Activated CD4-positive, alpha-beta T cell treated with anti-CD3 and anti-CD28 coated beads, Interleukin-10, Interleukin-2, amounts not matched to agents 100 ng/mL and 50 ng/mL, durations not matched to agents 16 hours and 8 hours (primary cell): ENCODE measurements around the gene HTR6.

Experiments
- DNase-seq: peaks from one replicate; pipeline ENCODE4 v3.0.0-alpha.2; 2020

HTR6 gene

DNA sequence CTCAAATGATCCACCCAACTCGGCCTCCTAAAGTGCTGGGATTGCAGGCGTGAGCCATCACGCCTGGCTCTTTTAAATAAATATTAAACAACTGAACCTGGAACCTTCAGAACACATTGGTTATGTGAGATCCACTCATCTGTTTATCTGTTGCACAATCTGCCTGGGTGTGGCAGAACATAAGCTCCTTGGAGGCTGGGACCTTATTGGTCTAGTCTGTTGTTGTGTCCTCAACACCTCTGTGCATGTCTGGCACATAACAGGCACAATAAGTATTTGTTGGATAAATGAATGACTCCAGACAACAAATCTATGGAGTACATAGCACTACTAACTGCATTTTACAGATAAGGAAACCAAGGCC lies 24.7 kb upstream of the HTR6 start:
- DNase-seq = no peak

DNA sequence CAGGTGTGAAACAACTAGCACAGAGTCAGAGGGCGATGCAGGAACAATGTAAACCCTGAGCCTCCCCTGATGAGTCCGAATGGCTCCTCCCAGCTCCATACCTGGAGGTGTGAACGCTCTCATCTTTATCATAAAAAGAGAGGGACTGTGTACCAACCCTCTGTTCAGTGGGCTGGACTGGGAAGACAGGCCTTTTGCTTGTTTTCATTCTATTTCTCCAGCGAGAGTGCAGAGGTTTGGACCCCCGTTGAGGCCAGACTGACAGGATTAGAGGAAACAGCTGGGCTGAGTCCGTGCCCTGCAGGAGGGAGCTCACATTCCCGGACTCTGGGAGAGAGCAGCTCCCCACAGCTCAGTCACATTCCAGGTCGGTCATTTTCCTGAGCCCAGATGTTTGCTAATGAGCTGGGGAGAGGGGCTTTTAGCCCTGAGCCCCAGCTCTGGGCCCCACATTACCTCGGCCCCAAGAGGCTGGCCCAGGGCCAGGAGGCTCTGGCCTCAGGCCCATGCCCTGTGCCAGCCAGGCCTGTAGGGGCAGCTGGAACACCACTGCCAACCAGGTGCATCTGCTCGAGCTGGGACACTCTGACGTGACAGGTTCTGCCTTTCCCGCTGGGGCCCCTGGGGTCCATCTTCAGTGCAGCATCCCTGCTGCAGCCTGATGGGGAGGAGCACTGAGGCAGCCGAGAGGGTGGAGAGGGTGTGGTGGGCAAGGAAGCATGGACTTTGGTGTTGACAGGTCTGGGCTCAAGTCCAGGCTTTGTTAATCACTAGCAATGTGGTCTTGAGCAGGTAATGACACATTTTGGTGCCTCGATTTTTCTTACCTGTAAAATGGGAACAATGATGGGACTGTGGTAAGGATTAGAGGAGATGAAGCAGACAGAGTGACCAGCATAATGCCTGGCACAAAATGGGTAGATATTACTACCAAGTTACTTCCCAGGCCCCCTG lies 24.0 kb upstream of the HTR6 start:
- DNase-seq = no peak

DNA sequence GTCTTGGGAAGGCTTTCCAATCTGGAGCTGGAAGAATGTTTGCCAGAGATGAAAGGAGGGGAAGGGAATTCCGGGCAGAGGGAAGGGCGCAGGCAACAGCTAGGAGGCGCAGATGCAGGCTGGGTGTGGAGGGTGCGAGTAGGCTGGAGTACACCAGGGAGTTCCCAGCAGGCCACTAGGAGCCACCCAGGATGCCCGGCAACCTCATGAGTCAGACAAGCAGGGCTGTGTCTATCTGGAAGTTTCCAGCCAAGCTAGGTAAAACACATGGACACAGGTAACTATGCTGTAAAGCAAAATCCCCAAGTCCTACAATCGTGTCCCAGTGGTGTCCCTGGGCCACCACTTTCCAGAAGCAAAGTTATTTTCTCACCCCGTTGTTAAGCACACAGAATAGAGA lies 21.6 kb upstream of the HTR6 start:
- DNase-seq = no peak

DNA sequence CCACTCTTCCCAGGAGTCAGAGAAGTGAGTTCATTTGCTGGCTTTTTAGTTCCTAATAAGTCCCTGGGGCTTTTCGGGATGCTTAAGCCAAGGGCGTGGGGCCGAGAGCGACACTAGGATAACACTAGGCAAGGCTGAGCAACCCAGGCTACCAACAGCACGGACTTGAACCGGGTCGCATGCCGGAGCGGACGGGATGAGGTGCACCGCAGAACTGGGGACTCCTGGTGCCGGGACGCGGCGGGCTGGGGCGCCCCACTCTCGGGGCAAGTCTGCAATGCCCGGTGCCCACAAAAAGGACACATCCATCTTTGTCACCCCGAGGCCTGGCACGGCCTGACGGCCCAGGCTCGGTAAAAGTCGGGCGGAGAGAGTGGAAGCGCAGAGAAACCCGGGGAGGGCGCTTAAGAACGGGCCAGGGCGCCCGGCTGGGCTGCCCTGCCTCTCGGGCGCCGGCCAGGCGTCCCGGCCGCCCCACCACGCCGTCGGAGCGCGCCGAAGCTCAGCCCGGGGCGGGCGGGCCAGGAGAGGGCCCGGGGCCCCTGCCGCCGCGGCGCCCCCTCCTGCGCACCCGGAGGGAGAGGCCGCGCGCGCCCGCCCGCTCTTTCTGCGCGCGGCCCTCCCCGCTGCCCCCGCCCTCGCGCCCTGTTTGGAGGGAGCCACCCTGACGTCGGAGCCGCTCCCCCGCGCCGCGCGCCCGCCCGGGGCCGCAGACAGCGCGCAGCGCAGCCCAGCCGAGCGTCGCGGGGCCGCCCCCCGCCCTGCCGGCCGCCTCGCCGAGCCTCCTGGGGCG lies 20.9 kb upstream of the HTR6 start, which contains the start of gene NBL1:
Gene NBL1 (plus strand): TSS at position 710 of the 793 bp plus-strand sequence. CDS start 10,720 bp downstream, outside the sequence.
- peak; percentile 65 for DNase-seq

DNA sequence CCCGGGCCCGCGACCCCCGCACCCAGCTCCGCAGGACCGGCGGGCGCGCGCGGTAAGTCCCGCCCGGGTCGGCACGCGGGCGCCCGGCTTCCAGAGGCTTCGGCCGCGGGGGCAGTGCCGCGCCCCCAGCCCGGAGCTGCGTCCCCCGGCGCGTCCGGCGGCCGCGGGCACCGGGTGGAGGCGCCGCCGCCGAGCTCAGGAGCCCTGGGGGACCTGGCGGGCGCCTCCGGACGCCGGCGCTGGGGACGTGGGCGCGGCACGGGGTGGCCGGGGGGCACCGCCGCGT lies 20.3 kb upstream of the HTR6 start:
- DNase-seq = no peak

DNA sequence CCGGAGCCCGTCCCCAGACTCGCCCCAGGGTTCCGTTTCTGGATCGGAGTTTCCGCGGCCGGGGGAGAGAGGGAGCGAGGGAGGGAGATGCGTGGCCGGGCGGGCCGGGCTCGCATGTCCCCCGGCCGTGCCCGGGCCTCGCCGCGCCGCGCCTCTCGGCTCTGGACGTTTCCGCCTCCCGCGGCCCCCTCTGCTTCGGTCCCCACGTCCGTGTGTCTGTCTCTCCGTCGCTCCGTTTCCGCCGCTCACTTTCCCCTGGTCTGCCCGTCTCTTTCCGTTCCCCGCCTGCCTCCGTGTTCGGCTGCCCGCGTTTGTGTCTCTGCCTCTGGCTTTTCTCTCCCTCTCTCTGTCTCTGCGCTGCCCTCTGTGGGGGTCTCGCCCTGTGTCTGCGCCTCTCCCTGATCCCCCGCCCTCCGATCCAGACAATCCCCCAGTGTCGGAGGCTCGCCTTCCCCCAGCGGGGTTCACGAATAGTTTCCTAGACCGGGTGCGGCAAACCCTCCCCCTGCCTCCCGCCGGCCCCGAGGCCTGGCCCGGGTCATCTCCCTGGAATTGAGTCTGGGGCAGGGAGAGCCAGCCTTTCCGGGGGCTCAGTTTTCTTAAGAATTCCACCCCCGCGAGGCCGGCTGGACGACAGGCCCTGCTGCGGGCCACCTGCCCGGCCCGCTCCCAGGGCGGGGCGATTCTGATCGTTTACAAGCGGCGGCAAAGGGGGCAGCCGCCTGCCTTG lies 19.8 kb upstream of the HTR6 start:
- peak; percentile 55 for DNase-seq

DNA sequence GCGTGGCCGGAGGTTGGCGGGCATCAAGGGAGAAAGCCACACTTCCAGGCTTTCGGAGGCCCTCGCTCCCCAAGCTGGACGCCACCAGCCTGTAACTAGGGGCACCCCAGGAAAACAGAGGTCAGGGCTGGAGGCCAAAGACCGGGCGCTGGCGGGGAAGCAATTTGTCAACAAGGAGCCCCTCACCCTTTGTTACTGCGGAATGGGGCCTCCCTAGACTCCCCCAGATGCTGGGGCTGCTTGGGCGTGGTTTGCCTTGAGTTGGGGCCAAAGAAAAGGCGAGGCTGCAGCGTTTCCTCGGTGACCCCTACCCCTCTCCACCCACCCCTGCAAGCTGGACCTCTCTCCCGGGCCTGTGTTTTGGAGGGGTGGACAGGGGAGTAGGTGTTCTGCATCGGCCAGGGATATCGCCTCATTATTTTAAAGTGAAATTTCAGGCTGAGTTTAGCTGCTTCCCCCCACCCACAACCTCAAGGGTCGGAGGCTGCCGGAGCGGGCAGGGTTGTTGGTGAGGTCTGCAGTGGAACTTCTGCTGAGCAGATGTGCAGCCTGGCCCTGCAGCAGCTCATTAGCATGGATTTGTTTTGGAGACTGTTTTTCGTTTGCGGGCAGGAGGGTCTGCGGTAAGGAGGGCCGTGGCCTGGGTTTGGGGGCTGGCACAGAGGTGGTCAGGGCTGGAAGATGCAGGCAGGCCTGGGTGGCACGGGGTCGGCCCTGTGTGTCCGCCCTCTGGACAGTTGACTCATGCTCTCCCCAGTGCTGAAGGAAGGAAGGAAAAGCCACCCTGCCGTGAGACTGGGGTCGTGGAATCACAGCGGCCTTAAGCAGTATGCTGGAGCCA lies 19.0 kb upstream of the HTR6 start:
- DNase-seq = no peak

DNA sequence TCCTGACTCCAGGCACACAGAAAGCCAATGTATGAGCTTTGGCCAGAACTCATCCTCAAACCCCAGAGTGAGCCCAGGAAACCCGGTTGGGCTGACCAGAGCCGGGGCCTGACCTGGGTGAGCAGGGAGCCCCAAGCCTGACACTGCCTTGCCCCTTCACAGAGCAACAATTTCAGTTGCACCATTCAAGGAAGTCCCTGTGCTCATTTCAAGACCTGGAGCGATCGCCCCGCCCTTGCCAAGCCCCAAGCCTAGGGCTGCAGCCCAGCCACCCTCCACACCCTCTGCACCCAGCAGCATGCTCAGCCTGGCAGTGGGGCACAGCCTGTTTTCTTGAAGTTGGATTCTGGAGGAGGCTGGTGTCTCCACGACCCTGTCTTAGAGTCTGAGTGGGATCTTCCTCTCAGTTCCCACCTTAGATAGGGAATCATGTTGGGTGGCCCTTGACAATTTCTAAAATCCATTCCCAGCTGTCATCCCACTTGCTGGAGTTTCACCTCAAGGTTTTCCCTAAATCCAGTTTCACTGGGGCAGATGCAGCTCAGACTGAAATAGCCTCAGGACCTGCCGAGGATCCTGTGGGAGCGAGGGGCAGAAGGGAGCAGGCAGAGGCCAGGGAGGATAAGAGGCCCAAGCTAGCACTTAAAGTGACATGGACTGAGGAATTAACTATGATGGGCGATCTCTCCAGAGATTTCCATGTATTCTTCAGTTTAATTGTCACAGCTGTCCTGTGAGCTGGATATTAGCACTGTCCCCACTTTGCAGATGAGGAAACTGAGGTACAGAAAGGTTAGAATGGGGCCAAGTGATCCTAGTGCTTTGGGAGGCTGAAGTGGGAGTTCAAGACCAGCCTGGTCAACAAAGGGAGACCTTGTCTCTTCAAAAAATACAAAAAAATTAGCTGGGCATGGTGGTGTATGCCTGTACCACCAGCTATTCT lies 18.0 kb upstream of the HTR6 start:
- peak; percentile 55 for DNase-seq

DNA sequence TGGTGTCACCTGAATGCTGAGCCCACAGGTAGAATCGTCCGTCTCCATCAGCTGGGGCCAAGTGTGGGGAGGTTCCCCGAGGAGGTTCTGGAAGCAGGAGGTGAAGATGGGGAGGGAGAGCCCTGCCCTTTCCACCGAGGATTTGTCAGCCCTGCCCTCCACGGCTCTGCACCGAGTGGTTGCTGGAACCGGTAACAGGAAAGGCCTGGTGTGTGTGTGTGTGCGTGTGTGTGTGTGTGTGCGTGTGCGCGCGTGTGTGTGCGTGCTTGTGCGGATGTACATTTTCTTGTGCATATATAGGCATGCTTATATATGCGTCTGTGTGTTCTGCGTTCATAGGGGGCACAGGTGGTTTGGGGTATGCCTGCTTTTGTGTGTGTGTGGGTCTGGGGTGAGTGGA lies 17.0 kb upstream of the HTR6 start:
- DNase-seq = no peak

DNA sequence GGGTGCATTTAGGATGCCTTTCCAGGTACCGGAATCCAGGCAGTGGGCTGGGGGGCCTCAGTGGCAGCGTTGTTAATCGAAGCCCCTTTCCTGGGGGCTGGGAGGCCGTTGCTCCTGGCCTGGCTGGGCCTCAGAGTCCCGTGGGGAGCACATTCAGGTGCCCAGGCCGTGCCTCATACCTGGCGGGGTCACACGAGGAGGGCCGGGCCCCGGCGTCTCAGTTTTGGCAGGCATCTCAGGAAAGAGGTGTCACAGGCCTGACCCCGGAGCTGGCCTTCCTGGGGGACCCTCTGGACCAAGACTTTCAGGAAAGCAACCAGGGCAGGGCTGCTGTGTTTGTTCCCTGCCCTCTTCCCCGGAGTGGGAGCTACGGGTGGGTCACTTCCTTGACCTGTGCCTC lies 16.4 kb upstream of the HTR6 start:
- no peak for DNase-seq

DNA sequence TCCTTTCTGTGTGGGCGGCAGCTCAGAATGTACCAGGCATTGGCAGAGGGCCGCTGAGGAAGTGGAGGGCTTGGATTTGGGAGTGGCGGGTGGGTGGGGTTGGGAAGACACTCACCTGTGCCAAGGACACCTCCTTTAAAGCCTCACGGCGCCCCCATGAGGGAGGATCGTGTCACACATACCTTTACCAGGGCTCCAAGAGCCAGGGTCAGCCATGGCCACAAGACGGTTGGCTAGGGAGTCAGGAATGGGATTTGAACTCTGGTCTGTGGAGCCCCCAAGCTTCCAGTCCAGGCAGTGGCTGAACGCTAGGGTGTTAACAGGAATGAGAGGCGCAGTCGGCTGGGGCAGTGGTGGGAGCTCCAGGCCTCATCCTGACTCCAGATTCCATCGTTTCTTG lies 16.0 kb upstream of the HTR6 start:
- no peak for DNase-seq

DNA sequence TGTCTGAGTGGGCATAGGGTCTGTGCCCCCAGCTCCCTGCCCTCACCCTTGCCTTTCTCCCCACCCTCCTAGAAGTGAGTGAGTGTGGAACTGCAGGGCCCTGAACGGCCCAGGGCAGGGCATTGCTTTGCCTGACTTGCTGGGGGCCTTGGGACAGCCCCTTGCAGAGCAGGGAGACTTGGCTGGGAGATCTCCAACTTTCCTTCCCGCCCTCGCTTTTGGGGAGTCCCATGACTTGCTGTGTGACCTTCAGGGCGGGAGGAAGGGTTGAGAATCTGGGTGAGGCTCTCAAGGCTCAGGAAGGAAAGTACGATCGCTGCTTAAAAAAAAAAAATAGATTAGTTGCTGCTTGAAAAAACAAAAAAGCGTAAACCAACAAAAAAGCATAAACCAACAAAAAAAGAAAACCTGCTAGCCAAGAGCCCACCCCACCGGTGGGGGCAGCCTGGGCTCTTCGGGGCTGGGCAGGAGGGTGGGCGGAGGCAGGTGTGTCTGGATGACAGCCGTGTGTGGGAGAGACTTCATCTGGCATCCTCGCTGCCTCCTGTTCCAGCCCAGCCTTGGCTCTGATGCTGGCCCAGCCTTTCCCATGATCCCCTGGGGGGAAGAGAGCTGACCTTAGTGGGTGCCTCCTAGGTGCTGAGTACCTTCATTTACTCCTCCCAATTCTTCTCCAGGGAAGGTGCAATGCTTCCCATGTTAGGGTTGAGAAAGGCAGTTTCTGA lies 14.1 kb upstream of the HTR6 start:
- DNase-seq = no peak

DNA sequence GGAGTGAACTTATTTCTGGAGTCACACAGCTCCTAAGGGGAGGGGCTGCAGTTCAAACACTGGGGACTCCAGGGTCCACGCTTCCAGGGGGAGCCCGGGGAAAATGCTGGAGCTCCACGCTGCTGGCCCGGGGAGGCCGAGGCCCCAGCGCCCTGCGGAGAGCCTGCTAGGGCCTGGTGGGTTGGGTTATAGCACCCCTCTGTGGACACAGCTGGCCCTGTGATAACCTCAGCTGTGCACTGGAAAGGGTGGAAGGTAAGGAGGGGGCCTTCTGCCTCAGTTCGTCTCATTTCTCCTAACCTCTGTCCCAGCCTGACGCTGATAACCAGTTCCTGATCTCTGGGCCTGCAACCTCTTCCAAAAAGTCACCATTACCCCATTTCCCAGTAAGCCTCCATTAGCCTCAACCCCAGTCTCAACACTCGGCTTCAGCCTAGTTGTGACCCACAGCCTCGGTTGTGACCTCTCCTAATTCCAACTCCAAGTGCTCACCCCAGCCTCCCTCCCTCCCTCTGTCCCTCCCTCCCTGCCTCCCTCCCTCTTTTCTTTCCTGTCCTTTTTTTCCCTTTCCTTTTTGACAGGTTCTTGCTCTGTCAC lies 13.4 kb upstream of the HTR6 start:
- peak; percentile 56 for DNase-seq

DNA sequence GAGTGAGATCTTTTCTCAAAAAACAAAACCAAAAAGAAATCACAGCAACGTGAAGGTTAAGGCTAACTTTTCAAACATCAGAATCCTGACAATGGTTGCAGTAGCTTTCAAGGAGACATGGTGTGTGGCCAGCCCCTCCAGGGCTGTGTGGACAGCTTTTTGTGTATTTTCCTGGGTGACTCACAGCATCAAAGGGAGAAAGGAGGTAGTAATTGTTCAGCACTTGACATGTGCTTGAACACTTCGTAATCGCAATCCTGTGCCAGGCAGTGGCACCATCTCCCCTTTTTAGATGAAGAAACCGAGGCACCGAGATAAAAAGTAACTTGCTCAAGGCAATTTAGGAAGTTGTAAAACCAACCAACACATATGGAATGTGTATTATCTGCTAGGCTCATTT lies 10.3 kb upstream of the HTR6 start:
- DNase-seq = no peak

DNA sequence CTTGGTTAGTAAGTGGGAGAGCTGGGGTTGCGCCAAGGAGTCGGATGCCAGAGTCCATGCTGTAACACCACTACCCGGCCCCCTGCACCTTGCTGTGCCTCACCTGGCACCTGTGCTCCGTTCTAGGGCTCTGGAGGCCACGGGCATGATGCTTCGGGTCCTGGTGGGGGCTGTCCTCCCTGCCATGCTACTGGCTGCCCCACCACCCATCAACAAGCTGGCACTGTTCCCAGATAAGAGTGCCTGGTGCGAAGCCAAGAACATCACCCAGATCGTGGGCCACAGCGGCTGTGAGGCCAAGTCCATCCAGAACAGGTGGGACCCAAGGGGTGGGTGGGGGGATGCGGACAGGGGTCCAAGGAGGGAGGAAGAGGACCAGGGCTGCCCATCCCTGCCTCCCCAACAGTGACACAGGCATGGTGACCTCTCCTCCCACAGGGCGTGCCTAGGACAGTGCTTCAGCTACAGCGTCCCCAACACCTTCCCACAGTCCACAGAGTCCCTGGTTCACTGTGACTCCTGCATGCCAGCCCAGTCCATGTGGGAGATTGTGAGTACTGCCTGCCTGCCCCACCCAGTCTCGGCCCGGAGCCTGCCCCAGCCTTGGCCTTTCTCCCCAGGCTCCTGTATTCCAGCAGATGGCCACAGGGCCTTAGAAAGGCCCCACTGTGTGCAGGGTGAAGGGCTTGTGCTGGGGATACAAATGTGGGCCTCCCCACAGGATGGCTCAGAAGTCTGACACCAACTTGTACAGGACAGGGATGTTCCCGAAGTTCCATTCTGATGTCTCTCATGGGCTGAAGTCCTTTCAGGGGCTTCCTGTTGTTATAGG lies 9.6 kb upstream of the HTR6 start:
- DNase-seq = no peak

DNA sequence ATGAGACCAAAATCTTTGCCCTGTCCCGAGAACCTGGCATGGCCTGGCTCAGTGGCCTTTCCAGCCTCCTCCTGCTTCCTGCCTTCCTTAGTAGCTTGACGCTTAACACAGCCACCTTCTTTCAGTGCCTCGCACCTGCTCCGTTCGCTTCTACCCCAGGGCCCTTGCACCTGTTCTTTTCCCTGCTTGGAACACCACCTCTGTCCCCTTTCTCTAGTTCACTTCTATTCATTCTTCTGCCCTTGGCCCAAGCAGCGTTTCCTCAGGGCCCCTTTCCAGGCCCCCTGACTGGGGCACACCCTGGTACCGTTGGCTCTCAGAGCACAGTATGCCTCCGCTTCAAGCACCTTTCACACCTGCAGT lies 9.0 kb upstream of the HTR6 start:
- DNase-seq = no peak

DNA sequence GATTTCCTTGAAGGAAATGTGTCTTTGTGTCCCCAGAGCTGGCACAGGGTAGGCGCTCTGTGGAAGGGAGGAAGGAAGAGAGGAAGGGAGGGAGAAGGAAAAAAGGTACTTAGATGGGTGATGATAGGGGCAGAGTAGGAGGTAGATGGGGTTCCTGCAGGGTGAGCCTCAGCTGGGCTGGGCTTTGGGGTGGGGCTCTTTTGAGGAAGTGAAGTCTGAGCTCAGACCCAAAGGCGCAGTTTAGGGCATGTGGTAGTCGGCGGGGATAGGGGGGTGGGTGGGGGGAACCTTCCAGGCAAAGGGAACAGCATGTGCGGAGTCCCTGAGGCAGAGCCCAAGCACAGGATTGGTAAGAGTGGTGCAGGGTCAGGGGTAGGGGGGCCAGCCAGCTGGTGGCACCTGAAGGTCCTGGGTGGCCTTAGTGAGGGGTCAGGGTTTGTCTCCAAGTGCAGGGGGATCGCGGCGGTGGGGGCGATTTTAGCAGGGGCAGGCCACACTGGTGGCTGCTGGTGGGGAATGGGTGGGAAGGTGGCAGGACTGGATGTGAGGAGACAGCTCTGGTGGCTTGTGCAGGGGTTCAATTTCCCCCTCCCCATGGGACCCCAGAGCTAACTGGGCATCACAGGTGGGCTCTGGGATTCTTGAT lies 8.4 kb upstream of the HTR6 start:
- no peak for DNase-seq

DNA sequence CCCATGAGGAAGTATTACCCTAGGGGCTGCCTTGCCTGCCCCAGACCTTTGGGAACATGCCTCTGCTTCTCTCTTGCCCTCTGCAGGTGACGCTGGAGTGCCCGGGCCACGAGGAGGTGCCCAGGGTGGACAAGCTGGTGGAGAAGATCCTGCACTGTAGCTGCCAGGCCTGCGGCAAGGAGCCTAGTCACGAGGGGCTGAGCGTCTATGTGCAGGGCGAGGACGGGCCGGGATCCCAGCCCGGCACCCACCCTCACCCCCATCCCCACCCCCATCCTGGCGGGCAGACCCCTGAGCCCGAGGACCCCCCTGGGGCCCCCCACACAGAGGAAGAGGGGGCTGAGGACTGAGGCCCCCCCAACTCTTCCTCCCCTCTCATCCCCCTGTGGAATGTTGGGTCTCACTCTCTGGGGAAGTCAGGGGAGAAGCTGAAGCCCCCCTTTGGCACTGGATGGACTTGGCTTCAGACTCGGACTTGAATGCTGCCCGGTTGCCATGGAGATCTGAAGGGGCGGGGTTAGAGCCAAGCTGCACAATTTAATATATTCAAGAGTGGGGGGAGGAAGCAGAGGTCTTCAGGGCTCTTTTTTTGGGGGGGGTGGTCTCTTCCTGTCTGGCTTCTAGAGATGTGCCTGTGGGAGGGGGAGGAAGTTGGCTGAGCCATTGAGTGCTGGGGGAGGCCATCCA lies 7.8 kb upstream of the HTR6 start:
- no peak for DNase-seq
